GM23338 (cell line): Measurements from ENCODE around the gene KCTD1. TPM values are rescaled to one million over a fixed set of nuclear protein-coding genes. Genes with fewer than 3 reads are reported as not detected.

Experiments used
- ATAC-seq: fragments of 200-7000 bp; cut with Tn5 transposase; 3 replicates; pipeline ENCODE4 v1.9.1; 2020
- DNase-seq: peaks from one replicate; pipeline ENCODE4 v3.0.0-alpha.2; 2015; ENCODE audit warnings: low spot score
- H2AFZ ChIP-seq: fragments of 200-600 bp; sonication (generic); 2 replicates; pipeline ENCODE4 v1.8.0; 2016; ENCODE audit warnings: antibody characterized with exemption, mild to moderate bottlenecking, moderate library complexity
- H3F3A ChIP-seq: fragments of 200-600 bp; sonication (generic); replicated peaks from 2 replicates; pipeline ENCODE4 v1.8.0; 2017; ENCODE audit warnings: antibody characterized with exemption, mixed run types, low read depth
- H3K27ac ChIP-seq: fragments of 200-600 bp; sonication (generic); 2 replicates; pipeline ENCODE4 v1.6.1; 2016; ENCODE audit warnings: low read depth
- H3K27me3 ChIP-seq: fragments of 200-600 bp; sonication (generic); 2 replicates; pipeline ENCODE4 v1.8.0; 2016; ENCODE audit warnings: mild to moderate bottlenecking, mixed run types, moderate library complexity; ENCODE audit not compliant: insufficient read depth
- H3K36me3 ChIP-seq: fragments of 200-600 bp; sonication (generic); 2 replicates; pipeline ENCODE4 v1.8.0; 2016; ENCODE audit warnings: mild to moderate bottlenecking; ENCODE audit not compliant: insufficient read depth
- H3K4me1 ChIP-seq: fragments of 200-600 bp; sonication (generic); 2 replicates; pipeline ENCODE4 v1.8.0; 2016; ENCODE audit warnings: mild to moderate bottlenecking, moderate library complexity; ENCODE audit not compliant: insufficient read depth
- H3K4me2 ChIP-seq: fragments of 200-600 bp; sonication (generic); 2 replicates; pipeline ENCODE4 v1.7.1; 2017; ENCODE audit warnings: mixed run types
- H3K4me3 ChIP-seq: fragments of 200-600 bp; sonication (generic); 2 replicates; pipeline ENCODE4 v1.6.1; 2016; ENCODE audit warnings: mixed run types
- H3K79me2 ChIP-seq: fragments of 200-600 bp; sonication (generic); replicated peaks from 2 replicates; pipeline ENCODE4 v1.8.0; 2017; ENCODE audit warnings: mild to moderate bottlenecking; ENCODE audit not compliant: insufficient read depth
- H3K9me2 ChIP-seq: fragments of 200-600 bp; sonication (generic); 2 replicates; pipeline ENCODE4 v1.8.0; 2017; ENCODE audit not compliant: insufficient read depth
- H4K20me1 ChIP-seq: fragments of 200-600 bp; sonication (generic); replicated peaks from 2 replicates; pipeline ENCODE4 v1.8.0; 2017; ENCODE audit warnings: mild to moderate bottlenecking; ENCODE audit not compliant: insufficient read depth
- H3K27ac Mint-ChIP-seq: 2 replicates; pipeline ENCODE4 v1.8.0; 2020; ENCODE audit warnings: inconsistent platforms, mild to moderate bottlenecking, moderate library complexity, mixed read lengths
- H3K27me3 Mint-ChIP-seq: 3 replicates; pipeline ENCODE4 v1.8.0; 2022; ENCODE audit warnings: low read depth, mild to moderate bottlenecking, moderate library complexity, mixed read lengths, inconsistent platforms; ENCODE audit not compliant: insufficient read depth, poor library complexity
- H3K36me3 Mint-ChIP-seq: 3 replicates; pipeline ENCODE4 v1.8.0; 2021; ENCODE audit warnings: low read depth, mild to moderate bottlenecking, inconsistent platforms, moderate library complexity, mixed read lengths
- H3K4me1 Mint-ChIP-seq: 3 replicates; pipeline ENCODE4 v1.8.0; 2020; ENCODE audit warnings: mild to moderate bottlenecking, inconsistent platforms, mixed read lengths
- H3K4me3 Mint-ChIP-seq: 3 replicates; pipeline ENCODE4 v1.8.0; 2021; ENCODE audit warnings: moderate library complexity, mild to moderate bottlenecking, inconsistent platforms, mixed read lengths
- H3K9me3 Mint-ChIP-seq: 3 replicates; pipeline ENCODE4 v1.8.0; 2020; ENCODE audit warnings: moderate library complexity, mild to moderate bottlenecking, inconsistent platforms, mixed read lengths
- CREB1 ChIP-seq: fragments of 250-450 bp; sonication (Bioruptor Pico); IDR thresholded peaks from 2 replicates; pipeline ENCODE4 v1.5.0; 2020; ENCODE audit warnings: low read depth, mild to moderate bottlenecking, moderate library complexity
- EZH2 ChIP-seq: fragments of 200-600 bp; sonication (generic); IDR thresholded peaks from one replicate; pipeline ENCODE4 v1.8.0; 2017; ENCODE audit warnings: antibody characterized with exemption, mild to moderate bottlenecking, low read depth; ENCODE audit not compliant: unreplicated experiment
- JUNB ChIP-seq: IDR thresholded peaks from one replicate; pipeline ENCODE4 v1.6.1; 2016; ENCODE audit warnings: antibody characterized with exemption; ENCODE audit not compliant: unreplicated experiment
- NANOG ChIP-seq: IDR thresholded peaks from 2 replicates; pipeline ENCODE4 v1.6.1; 2016; ENCODE audit warnings: antibody characterized with exemption, borderline replicate concordance
- POLR2AphosphoS5 ChIP-seq: IDR thresholded peaks from 2 replicates; pipeline ENCODE4 v1.6.1; 2016; ENCODE audit warnings: antibody characterized with exemption, low read depth
- STAT1 ChIP-seq: IDR thresholded peaks from one replicate; pipeline ENCODE4 v1.6.1; 2016; ENCODE audit warnings: antibody characterized with exemption; ENCODE audit not compliant: unreplicated experiment
- ZNF114 ChIP-seq: fragments of 250-450 bp; sonication (Bioruptor Pico); IDR thresholded peaks from 2 replicates; pipeline ENCODE4 v1.5.0; 2020; ENCODE audit warnings: mild to moderate bottlenecking, moderate library complexity
- polyA plus RNA-seq: library from polyadenylated mRNA; unstranded; fragments of >200 nt; fragmentation: Nextera tagmentation; extraction: Ambion mirVana; gene quantifications from 2 replicates; pipeline ENCODE4 v1.2.1, GENCODE V29; 2016
- total RNA-seq: library from RNA; depleted of rRNA; stranded (reverse); fragments of >200 nt; shearing (Covaris generic); gene quantifications from 2 replicates; pipeline ENCODE4 v1.2.3, GENCODE V29; 2014
- TF ChIP-seq, protein P1 (sequence below): IDR thresholded peaks from 2 replicates; pipeline ENCODE4 v1.6.1; 2016; ENCODE audit warnings: antibody characterized with exemption
- TF ChIP-seq, protein P2 (sequence below), 2 experiments: fragments of 200-600 bp in 1 of 2; sonication (generic) in 1 of 2; conservative IDR thresholded peaks; 2 replicates each; pipeline versions ENCODE4 v1.5.1 to v1.6.1; 2016 to 2017; ENCODE audit warnings: antibody characterized with exemption in 2 of 2, low read depth in 2 of 2, mild to moderate bottlenecking in 2 of 2, moderate library complexity in 1 of 2
- TF ChIP-seq, protein P3 (sequence below): fragments of 250-450 bp; sonication (Bioruptor Pico); IDR thresholded peaks from 2 replicates; pipeline ENCODE4 v1.5.0; 2020; ENCODE audit warnings: mild to moderate bottlenecking, moderate library complexity
- TF ChIP-seq, protein P4 (sequence below): IDR thresholded peaks from one replicate; pipeline ENCODE4 v1.6.1; 2018; ENCODE audit warnings: antibody characterized with exemption; ENCODE audit not compliant: unreplicated experiment

KCTD1 gene
- total and polyA plus RNA-seq, 2 experiments from 2014 or later = 7.1 to 20.5 TPM

DNA sequence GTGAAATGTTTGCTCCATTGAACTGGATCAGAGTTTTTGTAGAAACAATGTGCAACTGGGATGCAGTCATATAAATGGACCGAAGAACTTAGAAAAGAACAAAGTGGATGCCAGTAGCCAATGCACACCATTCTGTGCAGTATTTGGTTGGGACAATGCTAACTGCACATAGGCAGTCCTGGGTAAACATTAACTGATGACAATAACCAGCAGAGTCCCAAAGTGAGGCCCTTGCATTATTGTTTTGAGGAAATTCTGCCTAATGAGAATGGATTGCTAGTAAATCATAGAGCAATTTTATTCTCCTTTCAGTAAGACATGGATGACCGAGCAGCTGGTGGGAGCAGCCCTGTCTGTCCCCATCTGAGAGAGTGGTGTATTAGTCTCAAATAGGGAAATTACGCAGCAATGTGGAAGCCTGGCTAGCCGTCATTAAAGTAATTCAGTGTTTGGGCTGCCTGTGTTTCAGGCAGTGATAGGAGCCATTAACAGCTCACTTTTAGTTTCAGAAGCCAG lies 94.9 kb downstream of the KCTD1 start:
- H3K4me1 ChIP-seq = peaks cover 30% of the 10 kb centered on the region
- Mint-ChIP-seq H3K36me3 (peaks cover 6% of the 10 kb centered on the region; the same call in 2 of the 3 replicates), H3K27me3 (peaks cover 5% of the 10 kb centered on the region), H3K4me1 (peaks cover 39% of the 10 kb centered on the region), H3K4me3 (no peak overlapping the region), H3K27ac (no peak overlapping the region), H3K9me3 (no peaks in the 10 kb centered on the region)
- no peak overlapping the region for H3K4me3 ChIP-seq
- no peaks in the 10 kb centered on the region for H3K36me3 ChIP-seq
- H3K4me2 ChIP-seq = no peak overlapping the region
- TF ChIP-seq POLR2AphosphoS5 (no peak), CREB1 (CRISPR knock-in tag) (no peak), STAT1 (no peak), ZNF114 (no peak), JUNB (no peak), NANOG (no peak), EZH2 (no peak)
- TF ChIP-seq, protein P1, sequence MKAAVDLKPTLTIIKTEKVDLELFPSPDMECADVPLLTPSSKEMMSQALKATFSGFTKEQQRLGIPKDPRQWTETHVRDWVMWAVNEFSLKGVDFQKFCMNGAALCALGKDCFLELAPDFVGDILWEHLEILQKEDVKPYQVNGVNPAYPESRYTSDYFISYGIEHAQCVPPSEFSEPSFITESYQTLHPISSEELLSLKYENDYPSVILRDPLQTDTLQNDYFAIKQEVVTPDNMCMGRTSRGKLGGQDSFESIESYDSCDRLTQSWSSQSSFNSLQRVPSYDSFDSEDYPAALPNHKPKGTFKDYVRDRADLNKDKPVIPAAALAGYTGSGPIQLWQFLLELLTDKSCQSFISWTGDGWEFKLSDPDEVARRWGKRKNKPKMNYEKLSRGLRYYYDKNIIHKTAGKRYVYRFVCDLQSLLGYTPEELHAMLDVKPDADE = no peak
- TF ChIP-seq, protein P2, sequence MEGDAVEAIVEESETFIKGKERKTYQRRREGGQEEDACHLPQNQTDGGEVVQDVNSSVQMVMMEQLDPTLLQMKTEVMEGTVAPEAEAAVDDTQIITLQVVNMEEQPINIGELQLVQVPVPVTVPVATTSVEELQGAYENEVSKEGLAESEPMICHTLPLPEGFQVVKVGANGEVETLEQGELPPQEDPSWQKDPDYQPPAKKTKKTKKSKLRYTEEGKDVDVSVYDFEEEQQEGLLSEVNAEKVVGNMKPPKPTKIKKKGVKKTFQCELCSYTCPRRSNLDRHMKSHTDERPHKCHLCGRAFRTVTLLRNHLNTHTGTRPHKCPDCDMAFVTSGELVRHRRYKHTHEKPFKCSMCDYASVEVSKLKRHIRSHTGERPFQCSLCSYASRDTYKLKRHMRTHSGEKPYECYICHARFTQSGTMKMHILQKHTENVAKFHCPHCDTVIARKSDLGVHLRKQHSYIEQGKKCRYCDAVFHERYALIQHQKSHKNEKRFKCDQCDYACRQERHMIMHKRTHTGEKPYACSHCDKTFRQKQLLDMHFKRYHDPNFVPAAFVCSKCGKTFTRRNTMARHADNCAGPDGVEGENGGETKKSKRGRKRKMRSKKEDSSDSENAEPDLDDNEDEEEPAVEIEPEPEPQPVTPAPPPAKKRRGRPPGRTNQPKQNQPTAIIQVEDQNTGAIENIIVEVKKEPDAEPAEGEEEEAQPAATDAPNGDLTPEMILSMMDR (conservative IDR thresholded peaks at IDR 0.05; ENCODE audit: low read depth in 2 of 2) = no peak
- TF ChIP-seq, protein P3, sequence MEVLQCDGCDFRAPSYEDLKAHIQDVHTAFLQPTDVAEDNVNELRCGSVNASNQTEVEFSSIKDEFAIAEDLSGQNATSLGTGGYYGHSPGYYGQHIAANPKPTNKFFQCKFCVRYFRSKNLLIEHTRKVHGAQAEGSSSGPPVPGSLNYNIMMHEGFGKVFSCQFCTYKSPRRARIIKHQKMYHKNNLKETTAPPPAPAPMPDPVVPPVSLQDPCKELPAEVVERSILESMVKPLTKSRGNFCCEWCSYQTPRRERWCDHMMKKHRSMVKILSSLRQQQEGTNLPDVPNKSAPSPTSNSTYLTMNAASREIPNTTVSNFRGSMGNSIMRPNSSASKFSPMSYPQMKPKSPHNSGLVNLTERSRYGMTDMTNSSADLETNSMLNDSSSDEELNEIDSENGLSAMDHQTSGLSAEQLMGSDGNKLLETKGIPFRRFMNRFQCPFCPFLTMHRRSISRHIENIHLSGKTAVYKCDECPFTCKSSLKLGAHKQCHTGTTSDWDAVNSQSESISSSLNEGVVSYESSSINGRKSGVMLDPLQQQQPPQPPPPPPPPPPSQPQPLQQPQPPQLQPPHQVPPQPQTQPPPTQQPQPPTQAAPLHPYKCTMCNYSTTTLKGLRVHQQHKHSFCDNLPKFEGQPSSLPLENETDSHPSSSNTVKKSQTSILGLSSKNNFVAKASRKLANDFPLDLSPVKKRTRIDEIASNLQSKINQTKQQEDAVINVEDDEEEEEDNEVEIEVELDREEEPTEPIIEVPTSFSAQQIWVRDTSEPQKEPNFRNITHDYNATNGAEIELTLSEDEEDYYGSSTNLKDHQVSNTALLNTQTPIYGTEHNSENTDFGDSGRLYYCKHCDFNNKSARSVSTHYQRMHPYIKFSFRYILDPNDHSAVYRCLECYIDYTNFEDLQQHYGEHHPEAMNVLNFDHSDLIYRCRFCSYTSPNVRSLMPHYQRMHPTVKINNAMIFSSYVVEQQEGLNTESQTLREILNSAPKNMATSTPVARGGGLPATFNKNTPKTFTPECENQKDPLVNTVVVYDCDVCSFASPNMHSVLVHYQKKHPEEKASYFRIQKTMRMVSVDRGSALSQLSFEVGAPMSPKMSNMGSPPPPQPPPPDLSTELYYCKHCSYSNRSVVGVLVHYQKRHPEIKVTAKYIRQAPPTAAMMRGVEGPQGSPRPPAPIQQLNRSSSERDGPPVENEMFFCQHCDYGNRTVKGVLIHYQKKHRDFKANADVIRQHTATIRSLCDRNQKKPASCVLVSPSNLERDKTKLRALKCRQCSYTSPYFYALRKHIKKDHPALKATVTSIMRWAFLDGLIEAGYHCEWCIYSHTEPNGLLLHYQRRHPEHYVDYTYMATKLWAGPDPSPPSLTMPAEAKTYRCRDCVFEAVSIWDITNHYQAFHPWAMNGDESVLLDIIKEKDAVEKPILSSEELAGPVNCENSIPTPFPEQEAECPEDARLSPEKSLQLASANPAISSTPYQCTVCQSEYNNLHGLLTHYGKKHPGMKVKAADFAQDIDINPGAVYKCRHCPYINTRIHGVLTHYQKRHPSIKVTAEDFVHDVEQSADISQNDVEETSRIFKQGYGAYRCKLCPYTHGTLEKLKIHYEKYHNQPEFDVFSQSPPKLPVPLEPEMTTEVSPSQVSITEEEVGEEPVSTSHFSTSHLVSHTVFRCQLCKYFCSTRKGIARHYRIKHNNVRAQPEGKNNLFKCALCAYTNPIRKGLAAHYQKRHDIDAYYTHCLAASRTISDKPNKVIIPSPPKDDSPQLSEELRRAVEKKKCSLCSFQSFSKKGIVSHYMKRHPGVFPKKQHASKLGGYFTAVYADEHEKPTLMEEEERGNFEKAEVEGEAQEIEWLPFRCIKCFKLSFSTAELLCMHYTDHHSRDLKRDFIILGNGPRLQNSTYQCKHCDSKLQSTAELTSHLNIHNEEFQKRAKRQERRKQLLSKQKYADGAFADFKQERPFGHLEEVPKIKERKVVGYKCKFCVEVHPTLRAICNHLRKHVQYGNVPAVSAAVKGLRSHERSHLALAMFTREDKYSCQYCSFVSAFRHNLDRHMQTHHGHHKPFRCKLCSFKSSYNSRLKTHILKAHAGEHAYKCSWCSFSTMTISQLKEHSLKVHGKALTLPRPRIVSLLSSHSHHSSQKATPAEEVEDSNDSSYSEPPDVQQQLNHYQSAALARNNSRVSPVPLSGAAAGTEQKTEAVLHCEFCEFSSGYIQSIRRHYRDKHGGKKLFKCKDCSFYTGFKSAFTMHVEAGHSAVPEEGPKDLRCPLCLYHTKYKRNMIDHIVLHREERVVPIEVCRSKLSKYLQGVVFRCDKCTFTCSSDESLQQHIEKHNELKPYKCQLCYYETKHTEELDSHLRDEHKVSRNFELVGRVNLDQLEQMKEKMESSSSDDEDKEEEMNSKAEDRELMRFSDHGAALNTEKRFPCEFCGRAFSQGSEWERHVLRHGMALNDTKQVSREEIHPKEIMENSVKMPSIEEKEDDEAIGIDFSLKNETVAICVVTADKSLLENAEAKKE (CRISPR knock-in tag) = no peak
- TF ChIP-seq, protein P4, sequence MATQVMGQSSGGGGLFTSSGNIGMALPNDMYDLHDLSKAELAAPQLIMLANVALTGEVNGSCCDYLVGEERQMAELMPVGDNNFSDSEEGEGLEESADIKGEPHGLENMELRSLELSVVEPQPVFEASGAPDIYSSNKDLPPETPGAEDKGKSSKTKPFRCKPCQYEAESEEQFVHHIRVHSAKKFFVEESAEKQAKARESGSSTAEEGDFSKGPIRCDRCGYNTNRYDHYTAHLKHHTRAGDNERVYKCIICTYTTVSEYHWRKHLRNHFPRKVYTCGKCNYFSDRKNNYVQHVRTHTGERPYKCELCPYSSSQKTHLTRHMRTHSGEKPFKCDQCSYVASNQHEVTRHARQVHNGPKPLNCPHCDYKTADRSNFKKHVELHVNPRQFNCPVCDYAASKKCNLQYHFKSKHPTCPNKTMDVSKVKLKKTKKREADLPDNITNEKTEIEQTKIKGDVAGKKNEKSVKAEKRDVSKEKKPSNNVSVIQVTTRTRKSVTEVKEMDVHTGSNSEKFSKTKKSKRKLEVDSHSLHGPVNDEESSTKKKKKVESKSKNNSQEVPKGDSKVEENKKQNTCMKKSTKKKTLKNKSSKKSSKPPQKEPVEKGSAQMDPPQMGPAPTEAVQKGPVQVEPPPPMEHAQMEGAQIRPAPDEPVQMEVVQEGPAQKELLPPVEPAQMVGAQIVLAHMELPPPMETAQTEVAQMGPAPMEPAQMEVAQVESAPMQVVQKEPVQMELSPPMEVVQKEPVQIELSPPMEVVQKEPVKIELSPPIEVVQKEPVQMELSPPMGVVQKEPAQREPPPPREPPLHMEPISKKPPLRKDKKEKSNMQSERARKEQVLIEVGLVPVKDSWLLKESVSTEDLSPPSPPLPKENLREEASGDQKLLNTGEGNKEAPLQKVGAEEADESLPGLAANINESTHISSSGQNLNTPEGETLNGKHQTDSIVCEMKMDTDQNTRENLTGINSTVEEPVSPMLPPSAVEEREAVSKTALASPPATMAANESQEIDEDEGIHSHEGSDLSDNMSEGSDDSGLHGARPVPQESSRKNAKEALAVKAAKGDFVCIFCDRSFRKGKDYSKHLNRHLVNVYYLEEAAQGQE = no peak
- H2AFZ ChIP-seq = no peak overlapping the region
- no peaks in the 10 kb centered on the region for H3K79me2 ChIP-seq
- H3K27ac ChIP-seq = no peak overlapping the region
- no peak for ATAC-seq
- H4K20me1 ChIP-seq = no peaks in the 10 kb centered on the region
- peaks cover 7% of the 10 kb centered on the region for H3K9me2 ChIP-seq
- H3F3A ChIP-seq = no peaks in the 10 kb centered on the region
- no peak for DNase-seq
- no peaks in the 10 kb centered on the region for H3K27me3 ChIP-seq
